Retinal pigment epithelial cell (primary cell): ENCODE data around the gene KLHDC3.

Experiments used
- DNase-seq: peaks from one replicate; pipeline ENCODE4 v3.0.0-alpha.2; 2010; ENCODE audit warnings: low read depth
- H3K4me3 ChIP-seq: 2 replicates; pipeline ENCODE4 v1.5.1; 2011; ENCODE audit warnings: mild to moderate bottlenecking, low read length, control low read depth, moderate library complexity
- CTCF ChIP-seq: conservative IDR thresholded peaks from 2 replicates; pipeline ENCODE4 v1.5.1; 2011; ENCODE audit warnings: low read depth, low read length, control low read depth, inconsistent platforms

The KLHDC3 gene

GRCh38 chr6:43009124-43009523, 4.9 kb upstream of the KLHDC3 start:
- no peak for DNase-seq
- TF ChIP-seq CTCF = peak; percentile 56
- no peak overlapping the region for H3K4me3 ChIP-seq

GRCh38 chr6:43011207-43011606, 2.8 kb upstream of the KLHDC3 start:
- no peak for TF ChIP-seq CTCF
- no peak overlapping the region for H3K4me3 ChIP-seq

GRCh38 chr6:43012364-43012763, 1.7 kb upstream of the KLHDC3 start:
- TF ChIP-seq CTCF = no peak
- DNase-seq = no peak
- no peak overlapping the region for H3K4me3 ChIP-seq

More at GRCh38 chr6:43011207-43011606, 2.8 kb upstream of the KLHDC3 start:
- no peak for DNase-seq

- no peak for TF ChIP-seq CTCF
- no peak for DNase-seq
- H3K4me3 ChIP-seq = peak overlapping the region; percentile 66
Observed at GRCh38 chr6:43013097-43013842, 779 bp upstream of the KLHDC3 start.

- DNase-seq = no peak
- no peak for TF ChIP-seq CTCF
- H3K4me3 ChIP-seq = peak overlapping the region; percentile 94
Observed at GRCh38 chr6:43014434-43014909, 423 bp downstream of the KLHDC3 start.

GRCh38 chr6:43016176-43016942, 2.3 kb downstream of the KLHDC3 start:
- H3K4me3 ChIP-seq = no peak overlapping the region
- DNase-seq = no peak
- TF ChIP-seq CTCF = no peak

- TF ChIP-seq CTCF = no peak
- DNase-seq = no peak
- no peak overlapping the region for H3K4me3 ChIP-seq
Observed at GRCh38 chr6:43016943-43017334, 2.9 kb downstream of the KLHDC3 start.
